NT2/D1 (cell line): ENCODE results near the gene NCOA3.

Experiments
- YY1 ChIP-seq: IDR thresholded peaks from 2 replicates; pipeline ENCODE4 v1.6.1; 2011; ENCODE audit not compliant: insufficient read length, insufficient read depth
- ZNF274 ChIP-seq: IDR thresholded peaks from 2 replicates; pipeline ENCODE4 v1.6.1; 2011; ENCODE audit warnings: mild to moderate bottlenecking, low read depth, low read length

- TF ChIP-seq YY1, result no peak
- no peak for TF ChIP-seq ZNF274
Measured at GRCh38 chr20:47629907-47630306, 128.2 kb downstream of the NCOA3 start.
